Peyer's patch (tissue), 4 donors: ENCODE data around the gene NASP.

Experiments
- POLR2A ChIP-seq, 2 donors: fragments of 450-650 bp; IDR thresholded peaks; one replicate each; pipeline ENCODE4 v1.5.1; 2017; ENCODE audit warnings: antibody characterized with exemption in 2 of 2, mild to moderate bottlenecking in 2 of 2, moderate library complexity in 2 of 2
- TF ChIP-seq, protein P1 (sequence below), 6 experiments: fragments of 450-650 bp in 4 of 6; fragments of 200-600 bp in 2 of 6; sonication (generic) in 1 of 6; IDR thresholded peaks; one replicate each; pipeline ENCODE4 v1.5.1; 2017 to 2019; ENCODE audit warnings: antibody characterized with exemption in 6 of 6, mild to moderate bottlenecking in 3 of 6, moderate library complexity in 1 of 6

DNA sequence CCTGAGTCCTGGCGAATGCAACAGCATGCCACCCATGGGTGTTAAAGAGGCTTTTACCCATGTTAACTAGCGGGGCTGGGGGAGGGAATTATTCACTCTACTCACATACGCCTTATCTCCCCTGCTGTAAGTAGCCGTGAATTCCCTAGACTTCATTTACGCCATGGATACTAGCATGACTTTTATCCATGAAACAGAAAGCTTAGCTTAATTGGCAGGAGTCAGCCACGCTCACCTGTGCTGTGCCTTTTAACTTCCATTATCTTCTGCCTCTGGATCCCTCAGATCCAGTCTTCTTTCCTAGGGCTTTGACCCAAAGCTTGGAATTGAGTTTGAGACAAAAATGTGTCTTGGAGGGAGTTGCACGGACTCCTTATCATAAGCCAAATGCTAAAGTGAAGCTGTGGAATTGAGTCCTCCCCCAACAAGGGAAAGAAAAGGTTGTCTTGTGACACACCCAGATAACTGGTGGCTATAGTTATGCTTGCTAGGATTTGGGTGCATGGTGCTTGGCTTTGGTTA is 9.7 kb upstream of the NASP start:
- TF ChIP-seq, protein P1, sequence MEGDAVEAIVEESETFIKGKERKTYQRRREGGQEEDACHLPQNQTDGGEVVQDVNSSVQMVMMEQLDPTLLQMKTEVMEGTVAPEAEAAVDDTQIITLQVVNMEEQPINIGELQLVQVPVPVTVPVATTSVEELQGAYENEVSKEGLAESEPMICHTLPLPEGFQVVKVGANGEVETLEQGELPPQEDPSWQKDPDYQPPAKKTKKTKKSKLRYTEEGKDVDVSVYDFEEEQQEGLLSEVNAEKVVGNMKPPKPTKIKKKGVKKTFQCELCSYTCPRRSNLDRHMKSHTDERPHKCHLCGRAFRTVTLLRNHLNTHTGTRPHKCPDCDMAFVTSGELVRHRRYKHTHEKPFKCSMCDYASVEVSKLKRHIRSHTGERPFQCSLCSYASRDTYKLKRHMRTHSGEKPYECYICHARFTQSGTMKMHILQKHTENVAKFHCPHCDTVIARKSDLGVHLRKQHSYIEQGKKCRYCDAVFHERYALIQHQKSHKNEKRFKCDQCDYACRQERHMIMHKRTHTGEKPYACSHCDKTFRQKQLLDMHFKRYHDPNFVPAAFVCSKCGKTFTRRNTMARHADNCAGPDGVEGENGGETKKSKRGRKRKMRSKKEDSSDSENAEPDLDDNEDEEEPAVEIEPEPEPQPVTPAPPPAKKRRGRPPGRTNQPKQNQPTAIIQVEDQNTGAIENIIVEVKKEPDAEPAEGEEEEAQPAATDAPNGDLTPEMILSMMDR (IDR thresholded peaks at IDR 0.05), result no peak
- no peak for TF ChIP-seq POLR2A (IDR thresholded peaks at IDR 0.05)
